ENCODE measurements around the gene SELP. TPM values are rescaled to one million over a fixed set of nuclear protein-coding genes. Genes with fewer than 3 reads are reported as not detected.

Gene SELP
- total RNA-seq, 2 donors from 2014 or later: not detected

GRCh38 chr1:169623132-169623926, 6.6 kb downstream of the SELP start:
- no peaks in the 10 kb centered on the region for H3K4me1 Mint-ChIP-seq
- no peaks in the 10 kb centered on the region for H3K36me3 Mint-ChIP-seq (ENCODE audit: low read depth)
- H3K4me3 Mint-ChIP-seq: no peak overlapping the region
- no peaks in the 10 kb centered on the region for H3K9me3 Mint-ChIP-seq
- no peaks in the 10 kb centered on the region for H3K4me1 ChIP-seq (ENCODE audit: control insufficient read depth, insufficient read depth, low read length)
- H3K27me3 Mint-ChIP-seq (ENCODE audit: insufficient read depth): no peaks in the 10 kb centered on the region
- H3K27ac Mint-ChIP-seq: no peak overlapping the region
- DNase-seq: no peak
- H3K36me3 ChIP-seq (ENCODE audit: control insufficient read depth, insufficient read depth, low read length): no peaks in the 10 kb centered on the region
- no peak overlapping the region for H3K9ac ChIP-seq (ENCODE audit: extremely low read depth, low read length, poor library complexity, severe bottlenecking)
- TF ChIP-seq CTCF (conservative IDR thresholded peaks at IDR 0.05): no peak
- WGBS, 2 experiments (ENCODE audit: insufficient coverage in 1 of 2, insufficient read length in 1 of 2): 90 to 93% methylated on average over 3 to 6 of the region's 6 CpGs
- H3K4me3 ChIP-seq (ENCODE audit: low read length): no peak overlapping the region
- no peak overlapping the region for H3K27ac ChIP-seq (ENCODE audit: low read depth, low read length)
- H3K9me3 ChIP-seq (ENCODE audit: control insufficient read depth, low read length): no peaks in the 10 kb centered on the region
- no peaks in the 10 kb centered on the region for H3K27me3 ChIP-seq (ENCODE audit: control insufficient read depth, insufficient read depth, low read length, poor library complexity, severe bottlenecking)

- 94 to 100% methylated on average over 3 to 8 of the region's 8 CpGs for WGBS, 2 experiments (ENCODE audit: insufficient coverage in 1 of 2, insufficient read length in 1 of 2)
- Histone ChIP-seq H3K36me3 (ENCODE audit: control insufficient read depth, insufficient read depth, low read length) (no peaks in the 10 kb centered on the region), H3K4me1 (ENCODE audit: control insufficient read depth, insufficient read depth, low read length) (no peaks in the 10 kb centered on the region), H3K27ac (ENCODE audit: low read depth, low read length) (no peak overlapping the region), H3K27me3 (ENCODE audit: control insufficient read depth, insufficient read depth, low read length, poor library complexity, severe bottlenecking) (no peaks in the 10 kb centered on the region), H3K4me3 (ENCODE audit: low read length) (no peak overlapping the region), H3K9me3 (ENCODE audit: control insufficient read depth, low read length) (no peaks in the 10 kb centered on the region), H3K9ac (ENCODE audit: extremely low read depth, low read length, poor library complexity, severe bottlenecking) (no peak overlapping the region)
- Mint-ChIP-seq H3K27me3 (ENCODE audit: insufficient read depth) (no peaks in the 10 kb centered on the region), H3K4me1 (no peaks in the 10 kb centered on the region), H3K36me3 (ENCODE audit: low read depth) (no peaks in the 10 kb centered on the region), H3K27ac (no peak overlapping the region), H3K9me3 (no peaks in the 10 kb centered on the region), H3K4me3 (no peak overlapping the region)
- no peak for DNase-seq
- no peak for TF ChIP-seq CTCF (conservative IDR thresholded peaks at IDR 0.05)
These were observed 9.4 kb downstream of the SELP start for GRCh38 chr1:169620565-169620964.

- Histone ChIP-seq H3K4me1 (ENCODE audit: control insufficient read depth, insufficient read depth, low read length) (no peaks in the 10 kb centered on the region), H3K27me3 (ENCODE audit: control insufficient read depth, insufficient read depth, low read length, poor library complexity, severe bottlenecking) (peaks cover 14% of the 10 kb centered on the region), H3K9ac (ENCODE audit: extremely low read depth, low read length, poor library complexity, severe bottlenecking) (no peak overlapping the region), H3K36me3 (ENCODE audit: control insufficient read depth, insufficient read depth, low read length) (no peaks in the 10 kb centered on the region), H3K9me3 (ENCODE audit: control insufficient read depth, low read length) (no peaks in the 10 kb centered on the region), H3K27ac (ENCODE audit: low read depth, low read length) (no peak overlapping the region), H3K4me3 (ENCODE audit: low read length) (no peak overlapping the region)
- Mint-ChIP-seq H3K27ac (no peak overlapping the region), H3K9me3 (no peaks in the 10 kb centered on the region), H3K4me1 (peaks cover 2% of the 10 kb centered on the region), H3K4me3 (no peak overlapping the region), H3K36me3 (ENCODE audit: low read depth) (no peaks in the 10 kb centered on the region), H3K27me3 (ENCODE audit: insufficient read depth) (peaks cover 2% of the 10 kb centered on the region)
- TF ChIP-seq CTCF (conservative IDR thresholded peaks at IDR 0.05): no peak
- 80 to 92% methylated on average over 2 of the region's 2 CpGs for WGBS, 2 experiments (ENCODE audit: insufficient coverage in 1 of 2, insufficient read length in 1 of 2)
- no peak for DNase-seq
These were observed 11.6 kb downstream of the SELP start for GRCh38 chr1:169618367-169618766.

Measured in endodermal cell (in vitro differentiated cells).